SK-N-MC (cell line): ENCODE results near the gene CUX1.

ENCODE experiments used
- EZH2 ChIP-seq: fragments of 200-600 bp; sonication (generic); IDR thresholded peaks from one replicate; pipeline ENCODE4 v1.6.1; 2017; ENCODE audit warnings: antibody characterized with exemption
- FOXP2 ChIP-seq: optimal IDR thresholded peaks from 2 replicates; pipeline ENCODE3; 2011; ENCODE audit warnings: mild to moderate bottlenecking, moderate library complexity; ENCODE audit not compliant: insufficient read depth; ENCODE audit errors: extremely low read length, control extremely low read depth
- POLR2AphosphoS5 ChIP-seq: IDR thresholded peaks from 2 replicates; pipeline ENCODE4 v1.6.1; 2012; ENCODE audit warnings: mild to moderate bottlenecking, low read depth, low read length, borderline replicate concordance

GRCh38 chr7:101924171-101924570 is 106.7 kb downstream of the CUX1 start:
- no peak for TF ChIP-seq POLR2AphosphoS5
- TF ChIP-seq EZH2, result no peak
- TF ChIP-seq FOXP2, result no peak
